Activated naive CD8-positive, alpha-beta T cell treated with anti-CD3 and anti-CD28 coated beads, Interleukin-2, amount 50 U/mL, for 16 hours (primary cell): ENCODE data around the gene BCAN.

ENCODE experiments used
- DNase-seq: peaks from one replicate; pipeline ENCODE4 v3.0.0-alpha.2; 2020; ENCODE audit warnings: low read depth, low spot score

BCAN gene

DNA sequence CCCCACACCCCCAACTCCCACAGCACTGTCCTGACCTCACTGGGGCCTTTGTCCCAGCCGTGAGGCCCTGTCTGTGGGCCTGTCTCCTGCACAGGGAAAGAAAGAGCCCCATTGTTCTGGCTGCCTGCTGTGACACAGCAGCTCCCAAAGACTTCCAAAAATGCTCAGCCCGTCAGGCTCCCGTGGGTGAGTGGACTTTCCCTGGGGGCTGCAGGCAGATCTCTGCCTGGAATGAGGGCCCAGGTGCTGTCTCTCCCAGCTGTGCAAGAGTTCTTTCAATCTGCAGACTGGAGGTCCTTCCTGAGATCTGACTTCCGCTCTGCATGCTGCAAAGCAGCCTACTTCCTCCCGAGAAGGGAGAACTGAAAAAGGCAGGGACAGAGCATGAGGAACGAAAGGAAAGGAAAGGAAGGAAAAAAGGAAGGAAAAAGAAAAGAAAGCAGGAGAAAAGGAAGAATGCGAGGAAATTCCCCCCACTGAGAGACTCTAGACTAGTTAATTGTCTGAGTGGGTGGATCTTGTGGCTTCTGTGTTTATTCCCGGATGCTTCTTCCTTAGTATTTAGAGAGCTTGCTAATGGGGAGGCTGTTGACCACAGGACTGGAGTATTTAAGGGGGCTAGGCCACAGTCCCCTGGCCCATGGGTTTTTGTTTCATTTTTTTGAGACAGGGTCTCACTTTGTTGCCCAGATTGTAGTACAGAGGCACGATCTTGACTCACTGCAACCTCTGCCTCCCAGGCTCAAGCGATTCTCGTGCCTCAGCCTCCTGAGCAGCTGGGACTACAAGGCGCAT lies 20.3 kb downstream of the BCAN start:
- no peak for DNase-seq

DNA sequence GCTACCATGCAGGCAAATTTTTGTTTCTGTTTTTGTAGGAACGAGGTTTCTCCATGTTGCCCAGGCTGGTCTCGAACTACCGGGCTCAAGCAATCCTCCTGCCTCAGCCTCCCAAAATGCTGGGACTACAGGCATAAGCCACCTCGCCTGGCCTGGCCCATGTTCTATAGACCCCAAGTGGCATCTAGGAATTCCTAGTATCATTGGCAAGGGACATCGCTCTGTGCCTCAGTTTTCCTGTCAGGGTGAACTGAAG lies 20.8 kb downstream of the BCAN start:
- DNase-seq: no peak

DNA sequence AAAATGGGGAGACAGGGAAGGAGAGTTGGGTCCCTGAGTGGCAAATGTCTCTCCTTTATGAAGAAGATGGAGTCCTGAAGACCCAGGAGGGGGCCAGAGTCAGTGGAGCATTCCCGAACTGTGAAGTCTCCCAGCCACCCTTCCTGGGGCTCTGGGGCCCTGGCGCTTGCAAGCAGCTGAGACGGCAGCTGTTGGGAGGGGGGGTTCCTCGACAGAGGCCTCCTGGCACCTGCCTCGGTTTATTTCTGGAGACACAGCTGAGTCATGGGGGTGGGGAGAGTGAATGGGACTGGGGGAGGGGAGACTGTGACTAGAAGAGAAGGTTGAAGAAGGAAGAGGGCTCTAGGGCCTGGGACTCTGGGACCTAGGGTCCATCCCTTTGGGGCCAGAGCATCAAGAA lies 21.3 kb downstream of the BCAN start:
- DNase-seq: no peak

DNA sequence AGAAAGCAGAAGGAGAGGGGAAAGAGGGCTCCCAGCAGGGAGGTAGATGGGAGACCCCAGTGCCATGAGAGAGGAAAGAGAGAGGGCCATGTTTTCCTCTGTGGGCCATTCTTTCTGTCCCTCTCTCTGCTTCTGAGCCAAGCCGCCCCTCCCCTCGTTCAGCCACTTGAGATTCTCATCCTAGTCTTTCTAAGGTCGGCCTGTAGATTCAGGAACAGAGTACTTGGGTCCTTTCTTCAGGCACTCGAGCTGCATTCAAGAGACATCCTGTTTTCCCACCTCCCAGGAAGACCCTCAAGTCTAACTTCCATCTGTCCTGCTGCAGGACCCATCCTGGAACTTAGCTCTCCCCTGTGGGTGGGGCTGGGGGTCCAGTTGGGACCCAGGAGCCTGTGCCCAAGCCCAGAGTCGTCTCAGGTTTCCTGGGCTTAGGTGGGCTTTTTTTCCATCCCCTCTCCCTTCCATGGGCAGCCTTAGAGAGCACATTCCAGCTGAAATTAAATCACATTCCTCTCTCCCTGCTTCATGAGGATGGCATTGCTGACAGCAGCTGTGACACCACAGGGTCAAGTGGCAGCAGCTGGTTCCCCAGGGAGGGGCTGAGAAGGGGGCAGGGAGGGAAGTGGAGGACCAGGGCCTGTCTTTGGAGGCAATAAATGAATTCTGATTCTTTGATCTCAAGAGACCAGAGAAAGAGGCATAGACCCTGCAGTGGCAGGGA lies 22.3 kb downstream of the BCAN start:
- DNase-seq: no peak

DNA sequence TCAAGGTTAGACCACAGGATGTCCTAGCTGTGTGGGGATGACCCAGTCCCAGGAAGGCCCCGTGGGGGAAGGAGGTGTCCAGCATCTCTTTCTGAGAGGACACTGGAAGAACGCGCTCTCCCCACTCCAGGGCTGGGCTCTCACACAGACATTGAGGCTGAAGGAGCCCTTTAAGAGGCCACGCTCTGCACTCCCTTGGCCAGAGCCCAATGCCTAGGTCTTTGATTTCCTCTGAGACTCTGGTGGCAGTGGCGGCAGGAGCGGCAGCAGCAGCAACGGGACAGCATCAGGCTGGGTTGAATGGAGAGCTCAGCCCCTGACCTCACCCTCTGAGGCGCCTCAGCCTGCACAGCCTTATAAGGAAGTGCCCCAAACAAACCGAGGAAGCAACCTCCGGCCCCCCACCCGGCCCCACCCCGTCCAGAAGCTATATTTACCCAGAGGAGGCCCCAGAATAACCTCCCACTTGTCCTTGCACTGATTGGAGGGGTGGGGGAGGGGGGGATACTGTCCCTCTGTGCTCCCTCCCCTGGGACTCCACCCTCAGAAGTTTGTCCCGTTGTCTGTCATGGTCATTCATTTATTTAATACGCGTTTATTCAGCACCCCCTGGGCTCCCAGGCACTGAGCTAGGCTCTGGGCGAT lies 23.0 kb downstream of the BCAN start:
- no peak for DNase-seq

DNA sequence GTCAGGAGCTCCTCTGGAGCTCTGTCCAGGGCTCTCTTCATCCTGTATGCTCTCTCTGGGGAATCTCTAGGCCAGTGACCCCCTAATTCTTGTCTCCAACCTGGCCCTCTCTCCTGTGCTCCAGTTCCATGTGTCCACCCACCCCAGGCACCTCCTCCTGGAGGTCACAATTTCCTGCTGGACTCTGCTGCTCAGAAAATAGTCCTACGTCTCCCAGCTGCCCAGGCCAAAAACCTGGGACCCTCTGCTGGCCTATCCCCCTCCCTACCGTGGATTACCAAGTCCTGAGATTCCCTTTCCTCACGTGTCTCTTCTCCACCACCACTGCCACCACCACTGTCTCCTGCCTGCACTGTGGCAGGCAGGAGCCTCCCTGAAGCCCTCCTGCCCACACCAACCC lies 23.6 kb downstream of the BCAN start:
- DNase-seq: no peak

DNA sequence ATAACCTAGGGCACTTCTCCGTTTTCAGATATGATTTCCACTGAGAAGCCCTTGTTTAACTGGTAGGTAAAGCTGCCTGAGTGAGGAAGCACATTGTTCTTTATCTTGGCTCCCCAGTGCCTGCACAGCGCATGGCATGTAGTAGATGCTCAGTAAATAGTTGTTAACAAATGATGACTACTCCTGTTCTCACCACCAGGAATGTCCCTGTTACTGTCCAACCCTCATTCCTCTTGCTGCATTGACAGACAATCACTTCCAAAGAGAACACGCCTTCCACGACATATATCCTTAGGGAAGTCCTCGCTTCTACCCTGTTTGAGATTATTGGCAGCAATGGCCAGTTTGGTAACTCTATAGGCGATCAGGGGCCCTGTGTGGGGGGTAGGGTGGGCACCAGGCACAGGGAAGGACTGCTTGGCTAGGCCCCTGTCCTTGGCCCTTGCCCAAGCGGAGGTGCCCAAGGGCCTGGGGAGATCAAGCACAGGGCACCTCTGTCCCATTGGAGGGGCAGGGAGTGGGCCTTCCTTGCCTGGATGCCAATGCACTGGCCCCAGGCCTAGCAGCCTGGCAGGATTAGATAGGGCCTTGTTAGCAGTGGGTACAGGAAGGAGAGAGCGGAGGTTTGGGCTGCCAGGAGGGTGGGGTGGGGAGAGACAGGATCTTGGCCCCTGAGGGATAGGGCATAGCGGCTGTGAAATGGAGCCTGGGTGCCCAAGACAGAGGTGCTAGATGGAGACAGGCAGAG lies 25.1 kb downstream of the BCAN start:
- no peak for DNase-seq

DNA sequence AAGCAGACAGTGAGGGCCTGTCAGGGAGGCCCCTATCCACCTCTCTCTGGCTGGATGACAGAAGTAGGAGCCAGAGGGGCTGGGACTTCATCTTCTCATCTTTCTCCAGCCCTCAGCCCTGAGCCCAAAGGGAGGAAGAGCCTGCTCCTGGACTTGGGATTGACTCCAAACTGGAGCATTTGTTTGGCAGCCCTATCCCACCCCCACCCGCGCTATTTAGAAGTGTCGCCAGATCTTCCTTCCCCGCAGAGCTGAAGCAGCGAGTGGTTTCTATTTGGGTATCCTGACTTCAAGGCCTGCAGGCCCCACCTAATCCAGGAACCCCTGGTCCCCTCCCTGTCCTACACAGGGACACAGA lies 25.7 kb downstream of the BCAN start:
- DNase-seq: no peak

DNA sequence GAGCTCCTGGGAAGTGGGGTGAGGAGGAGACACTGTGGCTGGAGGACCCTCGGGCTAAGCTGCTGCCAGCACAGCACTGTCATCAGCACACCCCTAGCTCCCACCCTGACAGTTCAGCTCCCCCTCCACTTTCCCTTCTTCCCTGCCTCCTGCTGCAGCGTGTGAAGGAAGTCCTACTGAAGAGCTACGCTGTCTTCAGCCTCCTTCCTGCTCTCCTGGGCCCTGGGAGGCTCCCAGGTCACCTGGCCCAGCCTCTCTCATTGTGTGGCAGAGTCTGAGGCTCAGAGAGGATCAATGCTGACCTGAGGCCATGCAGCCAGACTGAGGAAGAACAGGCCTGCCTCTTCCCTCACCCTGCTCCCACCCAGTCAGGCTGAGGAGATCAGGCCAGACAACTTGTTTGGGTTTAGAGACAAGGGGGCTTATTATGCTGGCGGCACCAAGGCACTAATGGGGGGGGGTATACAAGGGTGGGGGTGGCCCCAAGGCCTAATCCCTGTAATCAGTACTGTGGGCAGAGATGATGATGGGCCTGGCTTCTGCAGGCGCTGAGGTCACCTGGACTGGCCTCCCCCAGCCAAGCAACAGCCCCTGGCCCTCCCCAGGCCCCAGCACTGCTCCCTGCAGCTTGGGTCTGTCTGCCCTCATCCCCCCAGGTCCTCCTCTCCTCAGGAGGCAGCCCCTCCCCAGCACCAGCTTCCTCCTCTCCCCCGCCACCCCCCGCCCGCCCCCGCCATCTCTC lies 26.2 kb downstream of the BCAN start:
- no peak for DNase-seq

DNA sequence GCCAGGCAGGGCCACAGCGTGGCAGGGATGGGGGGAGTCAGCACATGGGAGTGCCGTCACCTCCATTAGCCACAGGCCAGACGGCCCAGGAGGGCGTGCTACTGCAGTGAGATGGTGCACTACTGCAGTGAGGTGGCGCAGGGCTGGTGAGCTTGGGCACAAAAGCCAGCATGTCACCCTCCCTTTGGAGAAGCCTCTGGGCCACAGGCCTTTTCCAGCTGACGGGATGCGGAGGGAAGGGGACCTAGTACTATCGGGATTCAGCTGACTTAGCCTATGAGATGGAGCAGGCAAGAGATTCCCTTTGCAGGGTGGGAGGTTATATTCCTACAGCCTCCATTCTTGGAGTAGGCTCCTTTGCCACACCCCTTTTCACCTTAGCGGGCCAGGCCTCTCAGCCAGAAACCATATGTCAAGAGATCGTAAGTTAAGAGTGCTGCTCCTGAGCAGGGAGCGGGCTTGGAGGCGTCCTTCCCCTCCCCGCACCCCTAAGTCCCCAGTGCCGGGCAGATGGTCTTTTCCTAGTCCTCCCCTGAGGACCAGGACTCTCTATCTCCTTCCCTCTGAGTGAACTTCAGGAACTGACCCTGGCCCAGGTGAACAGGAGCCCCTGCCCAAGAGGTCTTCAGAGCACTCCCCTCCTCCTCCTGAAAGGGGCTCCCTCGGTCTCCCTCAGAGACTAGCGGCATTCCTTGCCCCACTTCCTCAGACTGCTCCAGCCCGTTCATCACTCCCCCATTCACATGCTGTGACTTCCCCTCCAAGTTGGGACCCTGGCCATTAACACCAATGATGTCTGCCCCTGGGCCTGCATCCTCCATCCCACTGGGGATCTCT lies 27.1 kb downstream of the BCAN start:
- no peak for DNase-seq

DNA sequence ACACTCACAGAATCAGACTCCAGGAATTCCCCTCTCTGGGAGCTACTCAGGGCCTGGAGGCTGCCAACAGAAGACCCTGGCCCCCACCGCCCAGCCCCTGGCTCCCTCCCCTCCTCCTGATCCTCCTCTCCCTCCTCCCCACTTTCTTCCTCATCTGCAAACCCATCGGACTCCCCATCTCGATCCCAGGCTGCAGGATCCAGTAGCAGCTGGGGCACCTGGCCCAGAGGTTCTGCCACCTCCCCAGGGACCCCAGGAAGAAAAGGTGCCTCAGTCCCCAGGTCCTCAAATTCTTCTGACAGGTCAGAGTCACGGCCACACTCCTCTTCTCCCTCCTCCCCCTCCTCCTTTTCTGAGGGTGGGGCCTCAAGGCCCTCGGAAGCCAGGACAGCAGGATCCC lies 27.9 kb downstream of the BCAN start:
- DNase-seq: no peak

DNA sequence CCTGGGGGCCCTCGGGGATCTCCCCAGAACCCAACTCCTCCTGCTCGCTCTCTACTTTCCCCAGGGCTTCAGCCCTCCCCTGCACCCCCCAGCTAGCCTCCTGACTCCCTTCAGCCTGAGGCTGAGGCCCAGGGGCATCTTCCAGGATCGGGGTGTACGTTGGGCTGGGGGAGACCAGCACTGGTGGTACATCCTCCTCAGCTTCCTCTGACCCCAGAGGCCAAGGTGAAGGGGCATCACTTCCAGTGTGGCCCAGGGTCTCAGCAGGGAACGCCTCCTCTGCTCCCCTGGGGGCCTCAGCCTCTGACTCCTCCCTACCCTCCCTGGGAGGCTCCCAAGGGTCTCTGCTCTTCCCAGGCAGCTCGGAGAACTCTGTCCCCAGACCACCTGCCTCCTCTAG lies 28.4 kb downstream of the BCAN start:
- no peak for DNase-seq

DNA sequence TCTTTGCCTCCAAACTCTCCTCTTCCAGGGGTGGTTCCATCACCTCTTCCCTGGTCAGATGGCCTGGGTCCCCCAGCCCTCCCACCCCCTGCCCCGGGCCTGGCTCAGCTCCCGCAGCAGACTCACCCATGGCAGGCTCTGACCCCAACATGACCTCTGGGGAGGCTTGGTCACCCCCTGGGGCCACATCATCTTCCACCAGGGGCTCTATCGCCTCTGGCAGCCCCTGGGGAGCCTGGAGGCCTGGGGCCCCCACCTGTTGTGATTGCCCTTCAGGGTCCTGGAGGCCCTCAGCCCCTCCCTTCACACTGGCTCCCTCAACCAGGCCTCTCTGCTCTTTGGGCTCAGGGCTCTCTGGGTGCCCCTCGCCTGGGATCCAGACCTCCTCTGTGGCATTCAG lies 28.9 kb downstream of the BCAN start:
- DNase-seq: no peak

DNA sequence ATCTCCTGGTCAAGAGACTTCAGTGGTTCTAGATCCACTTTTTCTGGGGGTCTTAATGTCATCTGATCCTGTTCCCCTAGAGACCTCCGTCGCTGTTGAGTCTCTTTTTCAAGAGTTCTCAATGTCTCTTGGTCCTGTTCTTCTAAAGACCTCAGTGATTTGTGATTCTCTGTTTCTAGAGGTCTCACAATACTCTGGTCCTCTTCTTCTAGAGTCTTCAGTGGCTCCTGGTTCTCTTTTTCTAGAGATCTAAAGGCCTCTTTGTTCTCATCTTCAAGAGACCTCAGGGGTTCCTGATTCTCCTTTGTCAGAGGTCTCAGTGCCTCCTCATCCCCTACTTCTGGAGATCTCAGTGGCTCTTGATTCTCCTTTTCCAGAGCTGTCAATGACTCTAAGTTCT lies 29.9 kb downstream of the BCAN start:
- no peak for DNase-seq

DNA sequence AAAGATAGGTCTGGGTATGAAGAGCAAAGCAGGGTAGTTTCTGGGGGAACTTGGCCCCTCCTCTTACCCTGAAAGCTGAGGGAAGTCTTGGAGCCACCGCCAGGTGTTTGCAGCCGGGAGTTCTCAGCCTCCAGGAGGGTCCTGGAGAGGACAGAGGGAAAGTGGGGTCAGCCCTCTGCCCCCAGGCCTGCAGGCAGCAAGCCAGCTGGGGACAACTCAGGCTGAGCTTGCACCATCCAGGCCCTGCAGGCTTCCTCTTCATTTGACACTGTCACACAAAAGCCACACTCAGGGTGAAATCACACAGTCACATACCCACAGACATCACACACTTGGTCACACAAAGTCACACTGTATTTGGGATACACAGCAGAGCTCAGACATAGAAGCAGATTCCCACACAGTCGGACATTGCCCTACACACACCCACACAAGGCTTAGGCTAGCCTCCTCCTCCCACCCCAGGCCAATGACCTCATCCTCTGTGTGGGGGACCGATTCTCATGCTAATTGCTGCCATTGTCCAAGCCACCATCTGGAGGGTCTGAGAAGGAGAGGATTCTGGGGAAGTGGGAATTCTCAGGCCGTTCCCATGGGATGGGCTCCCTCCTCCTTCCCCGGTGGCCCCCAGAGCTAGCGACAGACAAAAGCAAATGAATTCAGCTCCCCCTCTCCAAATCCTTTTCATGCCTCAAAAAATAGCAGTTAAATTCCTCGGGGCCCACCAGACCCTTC lies 31.6 kb downstream of the BCAN start:
- no peak for DNase-seq

DNA sequence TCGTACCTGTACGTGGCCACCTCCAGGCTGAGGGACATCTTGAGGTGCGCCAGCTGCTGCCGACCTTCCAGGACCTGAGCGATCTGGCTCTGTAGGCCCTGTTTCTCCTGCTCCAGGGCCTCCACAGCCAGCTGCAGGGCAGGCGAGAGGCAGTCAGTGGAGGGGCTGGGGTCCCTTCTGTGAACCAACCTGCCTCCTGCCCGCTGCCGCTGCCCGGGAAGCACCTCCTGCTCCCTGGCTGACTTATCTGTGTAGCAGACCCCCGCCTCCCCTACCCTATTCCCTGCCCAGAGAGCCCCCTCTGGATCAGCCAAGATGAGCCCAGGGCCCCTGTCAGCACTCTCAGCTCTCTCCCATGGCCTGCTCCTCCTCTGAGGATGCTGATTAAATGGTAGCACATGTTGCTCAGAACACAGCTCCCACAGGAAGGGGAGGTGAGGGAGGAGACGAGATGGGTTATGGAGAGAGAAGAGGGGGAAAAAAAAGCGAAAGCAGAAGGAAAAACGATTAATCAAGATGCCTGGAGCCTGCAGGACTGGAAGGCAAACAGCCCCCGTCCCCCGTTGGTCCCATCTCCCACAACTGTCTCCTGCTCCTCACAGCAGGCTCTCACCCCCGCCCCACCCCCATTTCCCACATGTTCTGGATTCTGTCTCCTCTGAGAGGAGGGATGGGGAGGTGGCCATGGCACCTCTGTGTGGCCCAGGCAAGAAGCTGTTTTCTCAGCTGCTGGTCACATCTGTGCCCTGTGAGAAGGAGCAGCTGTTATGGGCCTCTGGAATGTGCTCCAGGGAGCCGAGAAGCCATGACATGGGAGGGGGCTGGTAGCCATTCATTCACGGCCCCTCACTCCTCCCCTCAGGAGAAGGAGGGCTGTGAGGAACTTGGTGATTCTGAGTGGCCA lies 33.5 kb downstream of the BCAN start:
- no peak for DNase-seq

DNA sequence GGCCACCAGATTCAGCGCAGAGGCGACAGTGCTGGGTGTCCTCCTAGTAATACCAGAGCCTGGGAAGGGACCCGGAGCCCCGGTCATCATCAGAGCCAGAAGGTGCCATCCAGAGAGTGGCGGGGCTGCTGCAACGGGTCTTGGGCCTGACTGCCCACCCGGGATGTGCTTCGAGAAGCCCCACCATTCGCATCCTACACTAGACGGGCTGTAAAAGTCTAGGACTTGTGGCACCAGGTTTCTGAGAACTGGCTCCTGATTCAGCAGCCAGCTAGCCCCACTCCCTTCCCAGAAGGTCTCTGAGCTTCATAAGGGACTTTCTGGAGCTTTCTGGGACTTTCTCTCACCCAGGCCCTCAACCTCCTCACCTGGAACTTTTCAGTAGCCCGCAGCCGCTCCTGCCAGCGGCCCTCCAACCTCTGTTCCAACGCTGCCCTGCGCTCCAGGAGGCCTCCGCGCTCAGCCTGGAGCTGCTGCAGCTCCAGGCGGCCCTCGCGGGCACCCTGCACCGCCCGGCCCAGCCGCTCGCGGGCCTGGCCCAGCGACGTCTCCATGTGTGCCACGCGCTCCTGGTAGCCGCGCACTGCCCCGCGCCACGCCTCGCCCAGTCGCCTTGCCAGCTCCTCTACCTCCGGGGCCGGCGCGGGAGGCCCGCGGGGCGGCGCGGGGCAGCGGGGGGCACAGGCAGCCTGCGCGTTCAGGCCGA lies 34.4 kb downstream of the BCAN start:
- no peak for DNase-seq

DNA sequence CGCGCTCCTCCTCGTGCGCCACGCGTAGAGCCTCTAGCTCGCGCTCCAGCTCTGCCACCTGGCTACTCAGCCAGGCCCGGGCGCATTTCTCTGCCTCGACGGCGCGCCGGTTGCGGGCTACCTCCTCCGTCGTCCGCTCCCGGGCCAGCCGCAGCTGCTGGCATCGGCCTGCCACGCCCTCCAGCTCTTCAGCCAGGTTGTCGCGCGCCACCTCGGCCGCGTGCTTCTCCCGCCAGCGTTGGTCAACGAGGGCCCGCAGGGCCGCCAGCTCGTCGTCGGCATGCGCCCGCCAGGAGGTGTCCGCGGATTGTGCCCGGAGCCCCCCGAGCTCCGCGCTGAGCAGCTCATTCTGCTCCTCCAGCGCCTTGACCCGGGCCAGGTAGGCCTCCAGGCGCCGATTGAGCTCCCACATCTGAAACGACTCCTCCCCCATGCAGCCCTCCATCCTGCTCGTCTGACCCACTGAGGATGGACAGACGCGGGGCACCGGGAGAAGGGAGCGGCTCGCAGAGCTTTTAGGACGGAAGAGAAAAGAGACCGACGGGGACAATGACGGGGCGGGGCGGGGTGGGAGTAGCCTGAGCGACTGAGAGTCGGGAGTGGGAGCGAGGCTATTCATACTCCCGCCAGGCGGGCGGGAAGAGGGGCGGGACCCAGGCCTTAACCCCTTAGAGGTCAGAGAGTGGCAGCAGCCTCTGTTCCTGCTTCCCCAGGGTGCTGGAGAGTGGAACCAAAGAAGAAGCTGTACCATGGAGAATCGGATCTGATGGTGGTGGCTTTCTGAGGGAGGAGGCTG lies 35.1 kb downstream of the BCAN start, which contains the start of gene NES:
NES (minus strand) TSS at position 588 of the 796 bp plus-strand sequence; CDS start at position 445, 143 bp downstream.
- DNase-seq: no peak
